GM18517 (cell line): ENCODE results near the gene PDE7B.

Source experiments
- ATAC-seq: cut with Tn5 transposase; IDR thresholded peaks from one replicate; pipeline ENCODE4 v1.9.1; 2021; ENCODE audit warnings: mild to moderate bottlenecking, moderate library complexity; ENCODE audit not compliant: unreplicated experiment

The PDE7B gene

DNA sequence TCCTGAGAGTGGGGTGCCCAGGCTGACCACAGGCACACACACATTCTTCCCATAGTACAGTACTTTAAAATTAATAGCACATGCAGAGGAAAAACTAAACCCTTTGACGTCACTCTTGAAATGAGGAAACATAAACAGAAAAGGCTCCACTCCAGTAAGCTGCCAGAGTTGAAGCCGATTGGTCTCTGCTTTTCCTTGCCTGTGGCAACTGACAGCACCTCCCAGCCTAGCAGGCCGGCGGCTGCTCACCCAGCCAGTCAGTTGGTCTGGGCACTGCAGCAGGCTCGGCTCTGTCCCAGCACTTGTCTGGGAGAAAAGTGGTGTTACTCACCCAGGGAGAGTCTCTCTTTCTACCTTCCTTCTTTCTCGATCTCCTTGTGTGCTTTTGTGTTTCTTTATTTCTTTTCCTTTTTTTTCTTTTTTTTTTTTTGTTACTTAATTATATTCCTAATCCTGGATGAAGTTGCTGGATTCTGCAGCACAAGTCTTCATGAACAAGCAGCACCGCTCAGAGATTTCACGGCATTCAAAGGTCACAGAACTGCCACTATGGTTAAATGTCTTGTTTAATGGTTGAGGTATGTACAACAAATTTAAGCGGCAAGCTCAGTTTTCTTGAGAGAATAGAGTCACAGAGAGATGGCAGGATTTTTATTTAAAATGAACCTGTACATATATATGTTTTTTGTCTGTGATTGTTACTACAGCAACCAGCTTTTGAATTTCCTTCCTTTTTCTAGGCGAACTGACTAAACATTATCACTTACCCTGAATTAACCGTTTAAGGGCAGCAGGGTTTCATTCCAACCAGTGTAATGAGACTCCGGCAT lies at the start of gene PDE7B:
TSS of gene PDE7B (plus strand) at position 260 of the 830 bp plus-strand sequence.
- ATAC-seq, result peak; percentile 65

DNA sequence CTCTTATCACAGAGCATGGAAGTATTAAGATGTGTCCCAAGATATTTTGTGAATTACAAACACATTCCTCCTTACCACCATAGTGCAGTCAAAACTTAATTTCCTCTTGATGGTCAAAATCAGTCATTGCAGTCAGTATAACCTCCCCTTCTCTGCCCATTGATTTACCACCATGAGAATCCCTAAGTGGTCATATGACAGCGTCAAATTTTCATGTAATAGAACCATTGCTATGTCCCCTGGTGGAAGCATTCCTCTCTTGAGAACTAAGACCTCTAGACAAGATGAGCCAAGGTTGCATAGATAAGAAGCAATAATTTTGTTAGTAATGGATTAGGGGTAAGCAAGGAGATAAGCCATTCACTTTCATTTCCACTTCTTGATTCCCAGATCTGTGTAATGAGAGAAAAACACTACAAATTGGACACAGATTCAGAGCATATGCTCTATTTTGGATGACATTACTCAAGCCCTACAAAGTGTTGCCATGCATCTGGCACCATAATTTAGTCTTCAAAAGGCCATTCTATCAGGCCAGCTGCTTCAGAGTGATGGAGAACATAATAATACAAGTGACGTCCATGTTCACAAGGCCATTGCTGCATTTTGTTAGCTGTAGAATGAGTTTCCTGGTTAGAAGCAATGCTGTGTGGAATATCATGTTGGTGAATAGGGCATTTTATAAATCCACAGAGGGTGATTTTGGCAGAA lies 49.6 kb upstream of the PDE7B start:
- no peak for ATAC-seq

DNA sequence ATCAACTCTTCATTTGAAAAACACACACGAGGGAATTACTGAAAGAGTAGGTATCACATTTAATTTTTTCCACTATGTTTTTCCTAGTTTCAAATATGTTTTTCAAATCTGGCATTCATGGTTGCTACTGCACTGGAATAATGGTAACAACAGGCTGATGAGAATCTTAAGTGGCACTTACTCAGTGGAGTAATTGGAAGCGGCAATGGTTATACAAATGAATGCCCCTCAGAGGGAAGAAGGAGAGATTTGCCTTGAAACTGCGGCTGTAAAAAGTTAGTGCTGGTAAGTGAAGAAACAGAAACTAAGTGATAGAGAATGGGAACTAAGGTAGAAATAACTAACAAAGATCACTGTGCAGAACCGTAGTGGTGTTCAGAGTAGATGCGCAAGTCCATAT lies 41.0 kb upstream of the PDE7B start:
- ATAC-seq, result no peak

DNA sequence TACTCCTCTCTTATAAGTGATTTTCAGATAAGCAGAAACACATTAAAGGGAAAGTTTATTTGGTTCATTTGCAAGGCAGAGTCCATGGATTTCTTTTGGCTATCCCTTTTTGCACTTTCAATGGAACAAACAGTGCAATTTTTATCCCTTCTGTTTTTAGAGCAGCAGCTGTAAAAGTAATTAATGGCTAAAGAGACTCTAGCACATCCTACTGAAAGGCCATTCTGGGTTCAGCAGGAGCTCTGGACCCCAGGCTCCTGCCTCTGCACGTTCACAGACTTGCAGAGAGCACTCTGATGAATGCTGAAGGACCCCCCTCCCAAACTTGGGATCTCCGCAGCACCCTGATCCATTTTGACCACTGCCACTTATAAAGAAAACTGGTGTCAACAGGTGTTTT lies 40.3 kb upstream of the PDE7B start:
- ATAC-seq, result no peak

DNA sequence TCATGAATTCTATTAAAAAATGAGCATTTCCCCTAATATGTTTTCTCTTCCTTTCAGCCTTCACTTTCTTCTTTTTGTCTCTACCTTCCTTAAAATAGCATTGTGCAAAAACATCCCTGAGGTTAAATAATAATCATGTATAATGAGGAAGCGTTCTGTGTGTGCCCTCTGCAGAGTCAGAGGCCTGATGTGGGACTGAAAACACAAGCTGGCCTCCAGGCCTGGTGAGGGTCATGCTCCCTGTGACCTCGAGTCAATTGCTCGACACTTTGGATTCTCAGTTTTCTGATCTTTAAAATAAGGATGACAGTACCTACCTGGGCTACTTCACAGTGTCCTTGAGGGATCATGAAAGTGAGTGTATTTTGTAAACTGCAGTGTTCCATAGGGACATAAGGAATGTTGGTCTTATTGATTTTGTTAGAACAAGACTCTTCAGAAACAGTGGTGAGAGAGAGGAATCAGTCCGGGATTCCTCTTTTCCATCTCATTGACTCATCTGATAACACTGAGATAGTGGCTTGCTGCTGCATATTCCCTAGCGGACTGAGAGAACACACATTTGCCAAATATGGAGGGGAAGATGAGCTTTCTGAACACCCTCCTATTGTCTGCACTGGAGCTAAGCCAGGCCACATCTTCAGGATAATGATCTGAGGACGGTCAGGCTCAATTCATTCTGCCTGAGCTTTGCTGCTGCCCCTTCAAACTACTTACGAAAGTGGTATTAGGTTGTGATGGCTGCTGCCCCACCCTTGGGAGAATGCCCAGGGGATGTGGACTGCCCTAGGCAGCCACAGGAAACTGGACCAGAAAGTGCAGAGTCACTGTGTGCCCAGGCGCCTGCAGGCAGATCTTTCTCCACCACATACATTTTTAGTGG lies 39.6 kb upstream of the PDE7B start:
- no peak for ATAC-seq

DNA sequence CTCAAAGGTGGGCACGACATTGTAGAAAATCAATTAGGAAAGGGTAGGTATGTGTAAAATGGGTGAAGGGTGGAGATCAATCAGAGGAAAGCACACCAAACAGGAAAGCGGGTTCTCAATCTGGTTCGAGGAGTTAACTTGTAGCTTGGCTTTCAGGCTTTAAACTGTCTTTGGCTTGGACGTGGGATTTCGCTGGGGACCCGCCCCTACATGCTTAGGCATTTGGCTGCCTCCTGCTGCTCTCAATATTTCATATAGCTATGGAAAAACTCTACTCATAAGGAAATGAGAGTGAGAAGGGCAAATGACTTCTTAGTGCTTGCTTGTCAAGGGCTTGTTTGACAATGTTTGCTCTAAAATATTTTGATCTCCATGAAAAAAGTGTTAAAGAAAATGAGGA lies 38.1 kb upstream of the PDE7B start:
- ATAC-seq, result no peak

DNA sequence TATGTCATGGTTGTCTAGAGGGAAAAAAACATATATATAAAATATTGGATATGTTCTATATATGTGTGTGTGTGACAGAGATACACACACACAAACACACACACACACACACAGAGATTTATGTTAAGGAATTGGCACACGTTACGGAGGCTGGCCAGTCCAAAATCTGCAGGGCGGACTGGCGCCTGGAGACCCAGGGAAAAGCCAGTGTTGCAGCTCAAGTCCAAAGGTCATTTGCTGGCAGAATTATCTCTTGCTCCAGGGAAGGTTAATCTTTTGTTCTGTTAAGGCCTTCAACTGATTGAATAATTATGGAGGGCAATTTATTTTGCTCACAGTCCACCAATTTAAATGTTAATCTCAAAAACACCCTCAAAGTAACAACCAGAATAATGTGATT lies 37.5 kb upstream of the PDE7B start:
- ATAC-seq, result no peak

DNA sequence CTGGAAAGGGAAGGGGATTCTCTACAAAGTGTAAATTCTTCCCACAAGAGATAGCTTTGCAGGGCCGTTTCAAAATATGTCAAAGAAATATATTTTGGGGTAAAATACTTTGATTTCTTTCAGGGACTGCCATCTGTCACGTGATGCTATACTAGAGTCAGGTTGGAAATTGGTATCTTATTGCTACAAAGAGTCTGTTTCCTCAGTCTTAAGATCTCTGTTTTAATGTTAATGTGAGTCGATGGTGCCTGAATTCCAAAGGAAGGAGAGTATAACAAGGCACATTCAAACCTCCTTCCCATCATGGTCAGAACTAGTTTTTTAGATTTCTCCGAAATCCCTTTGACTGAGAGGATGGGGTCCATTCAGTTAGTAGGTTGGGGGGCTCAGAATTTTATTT lies 36.3 kb upstream of the PDE7B start:
- ATAC-seq, result no peak

DNA sequence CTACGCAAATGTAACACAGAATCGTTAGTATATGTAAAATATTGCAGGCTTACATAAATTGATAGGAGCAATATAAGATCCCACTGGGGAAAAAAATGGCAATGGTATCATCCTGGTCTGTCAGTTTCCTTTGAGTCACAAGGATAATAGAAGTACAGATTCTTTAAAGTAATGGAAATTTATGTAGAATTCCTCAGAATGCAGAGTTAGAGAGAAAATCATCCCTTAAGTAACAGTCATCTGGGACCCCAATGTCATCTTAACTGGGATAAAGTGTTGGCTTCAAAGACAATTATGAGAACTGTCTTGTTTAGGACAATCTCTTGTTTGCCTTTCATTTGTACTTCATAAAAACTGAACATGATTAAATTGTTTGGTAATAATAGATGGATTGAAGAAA lies 34.5 kb upstream of the PDE7B start:
- ATAC-seq, result no peak

DNA sequence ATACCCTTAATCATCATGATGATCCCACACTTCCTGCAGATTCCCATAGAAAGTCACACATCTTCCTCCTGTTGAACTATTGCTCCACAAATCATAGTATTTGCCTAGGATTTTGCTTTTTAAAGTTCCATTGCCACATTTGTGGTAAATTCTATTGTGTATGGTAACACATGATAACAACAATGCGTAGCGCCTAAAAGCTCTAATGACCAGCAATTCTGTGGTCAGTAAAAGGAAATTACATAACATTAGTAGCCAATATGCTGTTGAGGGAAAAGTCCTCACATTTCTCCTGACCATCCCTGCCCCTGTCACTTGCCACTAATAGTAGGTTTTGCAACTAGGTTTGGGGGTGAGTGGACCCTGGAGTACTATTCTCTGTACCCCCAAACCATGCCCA lies 31.8 kb upstream of the PDE7B start:
- no peak for ATAC-seq

DNA sequence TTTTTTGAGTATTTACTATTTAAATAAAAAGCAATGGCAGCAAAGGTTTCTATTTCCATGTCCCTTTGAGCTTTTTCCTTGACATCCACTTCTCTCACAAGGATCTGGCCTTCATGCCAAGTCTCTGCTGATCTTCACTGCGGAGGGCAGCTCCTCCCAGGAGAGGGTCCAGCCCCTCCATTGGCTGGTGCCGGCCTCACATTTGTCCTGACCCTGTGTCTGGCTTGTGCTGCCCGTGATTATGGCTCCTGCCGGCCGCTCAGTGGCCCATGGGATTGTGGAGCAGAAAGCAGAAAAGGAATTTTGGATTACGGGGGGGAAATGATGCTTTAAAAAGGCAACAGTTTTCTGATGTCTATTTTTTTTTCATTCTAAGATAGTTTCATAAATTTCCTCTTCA lies 31.2 kb upstream of the PDE7B start:
- no peak for ATAC-seq

DNA sequence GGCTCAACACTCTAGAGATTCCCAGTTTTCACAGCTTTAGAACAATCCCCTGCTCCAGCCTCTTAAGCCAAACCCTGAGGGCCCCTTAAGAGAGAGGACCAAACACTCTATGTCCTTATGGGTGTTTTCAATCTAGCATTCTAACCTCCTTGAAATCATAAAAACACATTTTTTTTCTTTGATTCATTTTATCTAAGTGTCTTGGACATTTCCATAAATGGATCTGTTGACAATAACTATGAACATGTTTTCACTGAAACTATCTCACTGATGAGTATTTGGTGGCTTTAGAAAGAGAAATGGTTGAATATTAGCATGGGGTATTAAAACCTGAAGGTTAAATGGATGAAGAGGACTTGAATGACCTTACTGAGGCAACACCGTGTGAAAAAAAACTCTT lies 27.6 kb upstream of the PDE7B start:
- no peak for ATAC-seq

DNA sequence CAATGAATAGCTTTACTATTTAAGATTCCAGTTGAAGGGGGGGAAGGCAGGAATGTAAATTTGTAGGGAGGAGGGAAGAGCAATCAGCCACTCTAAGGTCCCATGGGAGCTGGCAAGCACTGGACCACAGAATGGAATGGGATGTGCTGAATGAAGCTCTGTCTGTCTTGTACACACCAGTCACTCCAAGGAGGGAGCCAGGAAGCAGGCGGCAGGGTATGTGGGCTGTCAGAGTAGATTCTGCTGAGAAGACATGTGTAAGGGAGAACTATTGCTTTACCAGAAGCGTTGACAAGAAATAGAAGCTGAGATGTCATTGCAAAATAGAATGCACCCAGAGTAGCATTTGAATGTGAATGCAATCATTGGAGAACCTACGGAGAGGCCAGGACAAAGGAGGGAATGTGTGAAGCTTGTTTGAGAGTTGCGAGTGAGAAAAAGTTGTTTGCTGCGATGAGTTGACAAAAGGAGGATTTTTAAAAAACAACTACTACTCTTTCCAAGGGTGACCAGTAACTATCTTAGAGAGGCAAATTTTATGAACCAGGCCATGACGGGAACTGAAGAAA lies 25.2 kb upstream of the PDE7B start:
- no peak for ATAC-seq

DNA sequence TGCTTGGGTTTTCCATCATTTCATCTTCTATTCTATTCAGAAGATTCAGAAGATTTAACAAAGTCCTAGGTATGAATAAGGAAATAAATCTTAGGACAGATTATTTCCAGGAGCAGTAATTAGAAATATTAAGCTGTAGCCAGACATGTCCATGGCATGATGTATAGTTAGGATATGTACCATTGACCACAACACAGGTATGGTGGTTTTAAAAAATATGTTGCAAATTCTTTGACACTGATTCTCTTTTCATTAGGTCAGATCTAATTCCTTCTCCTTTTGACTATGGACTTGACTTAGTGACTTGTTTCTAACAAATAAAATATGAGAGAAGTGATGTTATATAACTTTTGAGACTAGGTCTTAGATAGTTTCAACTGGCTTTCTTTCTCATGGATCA lies 23.5 kb upstream of the PDE7B start:
- ATAC-seq, result no peak

DNA sequence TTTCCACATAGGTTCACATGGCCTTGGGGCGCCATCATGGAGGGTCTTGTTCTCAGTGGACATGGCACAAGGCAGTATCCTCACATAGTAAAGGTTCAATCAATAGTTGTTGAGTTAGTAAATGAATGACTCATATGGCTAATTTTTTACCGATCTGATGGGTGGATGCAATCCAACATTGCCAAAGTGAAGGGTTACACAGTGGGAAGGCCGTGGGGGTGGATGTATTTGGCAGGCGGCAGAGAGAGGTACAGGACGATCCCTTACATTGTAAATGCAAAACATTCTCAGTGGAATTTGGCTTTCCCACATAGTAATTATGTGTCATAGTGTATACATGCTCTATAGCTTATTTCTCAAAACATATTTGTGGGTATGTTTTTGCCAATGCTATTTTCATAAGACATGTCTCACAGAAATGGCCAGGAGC lies 21.0 kb upstream of the PDE7B start:
- no peak for ATAC-seq

DNA sequence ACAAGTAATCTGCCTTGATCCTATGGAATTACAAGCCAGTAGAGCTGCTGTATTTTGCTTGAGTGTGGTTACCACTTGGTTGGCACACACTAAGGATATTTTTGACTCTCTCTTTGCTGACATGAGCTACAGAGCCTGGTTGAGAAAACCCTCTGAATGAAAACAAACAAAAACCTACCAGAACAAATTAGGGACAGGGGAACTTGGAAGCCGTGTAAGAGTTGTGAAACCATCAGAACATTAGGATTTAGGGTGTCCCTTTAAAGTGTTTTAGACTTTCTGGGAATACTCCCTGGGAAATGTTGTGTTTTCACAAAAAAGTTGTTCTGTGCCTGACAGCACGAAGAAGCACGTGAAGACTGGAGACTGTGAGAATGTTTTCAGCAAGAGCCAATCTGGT lies 20.5 kb upstream of the PDE7B start:
- ATAC-seq, result no peak

DNA sequence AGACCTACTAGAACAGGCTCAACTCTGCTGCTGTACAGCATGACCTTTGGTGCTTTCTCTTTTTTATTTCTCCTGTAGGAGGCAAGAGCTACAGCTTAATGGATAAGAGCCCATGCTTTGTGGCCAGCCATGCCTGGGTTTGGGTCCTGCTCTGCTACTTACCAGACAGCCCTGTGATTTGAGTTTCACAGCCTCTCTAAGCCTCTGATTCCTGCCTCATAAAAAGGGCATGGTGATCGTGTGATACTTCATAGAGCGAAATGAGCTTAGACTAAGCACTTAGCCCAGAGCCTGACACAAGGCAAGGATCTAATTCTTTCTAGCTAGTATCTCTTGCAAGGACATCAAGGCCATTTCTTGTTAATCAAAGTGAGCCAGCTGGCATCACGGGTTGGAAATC lies 19.3 kb upstream of the PDE7B start:
- ATAC-seq, result no peak

DNA sequence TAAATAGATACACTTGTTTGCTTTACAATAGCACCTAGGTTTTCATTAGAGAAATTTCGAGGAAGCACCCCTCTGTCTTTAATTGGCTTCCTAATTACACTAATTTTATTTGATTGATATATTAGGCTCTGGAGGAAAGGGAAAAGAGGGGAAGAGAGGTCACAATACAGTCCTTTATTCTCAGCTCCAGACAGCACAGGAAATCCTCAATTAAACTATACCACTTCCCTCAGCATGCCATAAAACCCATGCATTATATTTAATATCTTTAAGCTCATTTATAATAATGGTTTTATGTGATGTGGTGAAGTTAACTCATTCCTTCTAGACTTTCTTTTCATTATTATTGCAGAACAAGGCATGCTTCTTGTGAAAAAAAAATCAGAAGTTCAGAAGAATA lies 17.7 kb upstream of the PDE7B start:
- ATAC-seq, result no peak

DNA sequence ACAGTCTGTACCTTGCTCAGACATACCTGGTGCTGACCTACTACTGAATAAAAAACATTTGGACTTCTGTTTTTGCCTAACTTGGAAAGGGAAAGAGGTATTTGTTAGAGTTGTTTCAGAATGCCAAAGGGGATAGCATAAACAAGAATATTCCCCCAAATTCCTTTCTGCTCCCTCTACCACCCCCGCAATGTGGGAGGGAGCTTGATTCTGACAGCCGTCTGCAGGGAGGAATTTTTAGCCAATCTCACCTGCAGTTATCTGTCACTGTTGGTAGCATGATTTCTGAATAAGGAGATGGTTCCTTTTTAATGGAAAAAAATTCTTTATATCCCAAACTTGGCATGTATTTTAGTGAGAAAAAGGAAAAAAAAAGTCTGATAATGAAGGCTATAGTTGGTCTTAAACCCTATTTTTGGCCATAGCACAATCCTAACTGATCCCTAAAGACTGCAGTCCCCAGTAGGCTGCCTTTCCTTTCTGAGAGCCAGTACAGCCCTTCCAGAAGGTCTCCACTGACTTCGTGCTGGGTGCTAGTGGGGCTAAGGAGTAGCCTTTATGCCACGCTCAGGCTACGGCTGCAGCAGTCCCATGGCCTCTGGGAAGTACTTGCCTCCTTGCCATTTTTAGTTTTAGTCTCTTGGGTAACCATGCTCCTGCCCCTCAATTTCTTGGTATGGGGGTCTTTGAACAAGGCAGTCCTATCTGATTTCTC lies 13.6 kb upstream of the PDE7B start:
- no peak for ATAC-seq

DNA sequence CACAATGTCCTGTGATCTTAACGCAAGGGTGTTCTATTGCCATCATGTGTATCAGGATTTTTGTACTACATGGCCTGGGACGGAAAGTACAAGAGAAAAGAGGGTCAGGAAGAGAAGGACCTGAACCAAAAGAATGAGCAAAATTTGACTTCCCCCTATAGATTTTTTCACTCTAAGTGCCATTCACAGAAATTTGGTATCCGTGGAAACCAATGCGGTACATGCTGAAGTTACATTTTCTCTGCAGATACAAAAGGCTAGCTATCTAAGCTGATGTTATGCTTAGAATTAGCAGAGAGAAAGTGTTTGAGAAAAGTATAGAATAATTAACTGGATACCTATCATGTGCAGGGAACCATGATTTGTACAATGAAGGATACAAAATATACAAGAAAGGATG lies 12.4 kb upstream of the PDE7B start:
- ATAC-seq, result no peak
